GM19455 (cell line): Measurements from ENCODE around the gene GLRA1.
A peak's percentile ranks its signal among the peaks of the same experiment; 100 is the strongest.
"Not testable (repeated sequence)": the region's sequence is repeated elsewhere in the genome, so short reads cannot be mapped to it uniquely, and the experiment has no call there.

ENCODE experiments used
- ATAC-seq: cut with Tn5 transposase; IDR thresholded peaks from one replicate; pipeline ENCODE4 v1.9.1; 2021; ENCODE audit not compliant: unreplicated experiment

Gene GLRA1

DNA sequence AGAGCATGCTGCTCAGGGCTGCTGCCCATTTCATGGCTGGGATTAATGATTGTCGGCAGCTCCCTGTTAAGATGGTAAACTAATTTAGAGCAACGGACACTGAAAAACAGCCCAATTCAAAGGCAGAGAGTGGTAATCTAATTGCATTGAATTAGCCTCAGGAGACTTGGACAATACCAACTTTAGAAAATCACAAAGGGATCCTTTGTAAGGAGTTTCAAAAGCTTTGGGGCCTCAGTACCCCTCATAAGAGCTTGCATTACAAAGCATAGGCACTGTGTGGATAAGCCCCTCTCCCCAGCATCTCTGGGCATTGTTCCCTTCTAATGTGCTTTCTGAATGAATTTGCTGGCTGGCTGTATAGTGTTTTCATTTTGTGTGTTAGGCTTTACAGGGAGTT lies 6.7 kb downstream of the GLRA1 start:
- no peak for ATAC-seq

DNA sequence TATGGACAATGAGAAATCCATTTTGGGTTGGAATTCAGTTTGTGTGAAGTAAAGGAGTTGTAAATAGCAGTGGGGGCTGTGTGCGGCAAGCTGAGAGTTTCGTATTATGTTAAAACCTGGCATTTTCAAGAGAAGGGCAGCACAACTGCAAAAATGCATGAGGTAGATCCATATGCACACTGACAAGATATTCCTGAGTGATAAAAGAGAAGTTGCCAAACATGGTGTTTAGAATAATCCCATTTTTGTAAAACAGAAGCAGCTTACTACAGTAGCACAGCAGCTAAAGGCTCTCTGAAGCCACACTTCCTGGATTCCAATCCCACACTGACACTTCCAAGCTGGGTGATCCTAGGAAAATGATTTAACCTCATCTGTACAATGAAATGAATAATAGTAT lies 11.2 kb downstream of the GLRA1 start:
- ATAC-seq: no peak

DNA sequence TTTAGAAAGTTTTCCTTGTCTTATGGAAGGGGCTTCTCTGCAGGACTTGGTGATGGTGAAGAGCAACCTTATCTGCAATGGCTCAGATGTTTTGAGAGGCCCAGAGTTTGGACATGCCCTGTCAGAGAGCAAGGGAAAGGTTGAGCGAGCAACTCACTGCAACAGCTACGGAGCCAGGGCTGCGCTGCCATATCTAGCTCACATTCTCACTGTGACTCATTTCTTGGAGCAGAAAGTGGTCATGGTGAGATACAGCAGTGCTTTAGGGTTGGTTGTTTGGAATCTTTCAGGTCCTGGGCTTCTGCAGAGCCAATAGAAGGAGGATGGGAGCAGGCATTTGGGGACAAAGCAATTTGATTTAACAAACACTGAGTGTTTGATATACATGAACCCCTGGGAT lies 12.3 kb downstream of the GLRA1 start:
- no peak for ATAC-seq

DNA sequence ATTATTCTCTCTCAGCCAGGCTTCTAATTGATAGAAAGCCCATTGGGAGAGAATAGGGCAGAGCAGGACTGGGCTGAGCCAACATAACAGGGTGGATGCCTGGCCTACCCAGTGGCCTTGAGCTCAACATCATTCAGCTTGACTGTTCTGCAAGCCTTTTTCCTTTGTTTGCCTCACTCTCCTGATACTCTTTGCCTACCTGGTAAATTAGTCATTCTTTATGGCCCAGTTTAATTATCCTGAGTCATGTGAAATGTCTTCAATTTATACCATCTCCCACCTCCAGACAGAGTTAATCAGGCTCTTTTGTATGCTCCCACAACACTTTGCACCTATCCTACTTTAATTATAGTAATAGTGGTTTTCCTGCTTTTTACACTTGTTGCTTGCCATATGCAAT lies 13.6 kb downstream of the GLRA1 start:
- ATAC-seq: no peak

DNA sequence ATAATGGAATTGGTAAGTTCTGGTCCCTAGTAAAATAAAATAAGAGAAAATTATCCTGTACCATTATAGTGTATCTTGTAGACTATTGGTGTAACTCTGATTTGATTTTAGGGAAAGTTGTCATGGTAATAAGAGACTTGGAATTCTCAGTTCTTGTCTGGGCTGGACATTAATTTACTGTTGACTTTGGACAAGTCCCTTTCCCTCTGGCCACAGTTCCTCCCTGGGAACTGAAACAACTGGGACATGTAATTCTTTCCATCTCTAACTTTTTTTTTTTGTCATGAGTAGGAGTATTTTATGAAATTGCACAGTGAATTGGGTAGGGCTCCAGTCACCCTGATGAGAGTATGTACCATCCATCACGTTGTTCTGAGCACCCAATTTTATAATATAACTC lies 15.0 kb downstream of the GLRA1 start:
- ATAC-seq: no peak

DNA sequence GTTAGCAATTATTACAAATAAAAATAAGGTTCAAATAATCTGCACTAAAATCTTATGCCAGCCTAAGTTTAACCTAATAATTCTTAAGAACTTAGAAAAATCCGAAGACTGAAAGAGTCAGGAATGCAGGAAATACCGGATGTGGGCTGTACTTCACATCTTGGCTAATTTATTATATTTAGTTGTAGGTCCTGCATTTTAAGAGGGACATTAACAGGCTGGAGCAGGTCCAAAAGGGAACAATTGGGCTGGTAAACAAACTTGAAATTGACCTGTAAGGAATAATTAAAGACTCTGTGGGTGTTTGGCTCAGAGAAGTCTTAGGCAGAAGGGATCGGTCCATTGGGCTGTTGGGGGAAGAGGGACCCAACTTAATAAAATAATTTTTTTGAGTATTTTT lies 18.4 kb downstream of the GLRA1 start:
- no peak for ATAC-seq

DNA sequence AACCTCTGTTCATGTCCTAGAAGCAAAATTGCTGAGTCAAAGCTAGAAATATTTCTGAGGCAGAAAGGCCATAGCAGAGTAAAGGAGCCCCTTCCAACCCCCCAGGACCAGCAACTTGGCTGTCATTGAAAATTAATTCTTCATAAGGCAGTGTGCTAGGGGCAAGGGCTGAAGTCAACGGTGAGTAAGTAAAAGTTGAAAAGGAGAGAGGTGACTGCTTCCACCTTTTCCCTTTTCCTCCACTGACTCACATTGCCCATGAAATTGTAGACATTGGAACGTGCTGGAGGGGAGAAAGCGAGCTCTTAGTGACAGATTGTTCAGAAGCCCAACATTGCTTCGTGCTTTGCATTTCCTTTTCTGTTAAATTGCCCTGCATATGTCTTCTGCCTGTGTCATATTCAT lies 19.1 kb downstream of the GLRA1 start:
- ATAC-seq: no peak

DNA sequence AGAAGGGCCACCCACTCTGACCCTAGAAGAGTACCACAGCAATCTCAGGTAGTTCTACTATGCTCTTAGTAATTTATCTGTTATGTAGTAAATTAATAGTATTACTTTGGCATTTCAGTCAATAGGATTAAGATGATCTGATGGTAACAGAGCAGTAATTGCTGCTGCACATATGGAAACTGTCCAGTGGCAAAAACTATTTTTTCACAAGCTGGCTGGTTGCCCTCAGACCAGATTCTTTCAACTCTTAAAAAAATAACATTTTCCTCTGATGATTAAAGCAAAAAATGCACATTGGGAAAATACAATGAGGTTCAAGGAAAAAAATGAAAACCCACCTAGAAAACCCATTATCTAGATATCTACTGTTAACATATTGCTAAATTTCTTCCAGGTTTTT lies 19.7 kb downstream of the GLRA1 start:
- no peak for ATAC-seq

DNA sequence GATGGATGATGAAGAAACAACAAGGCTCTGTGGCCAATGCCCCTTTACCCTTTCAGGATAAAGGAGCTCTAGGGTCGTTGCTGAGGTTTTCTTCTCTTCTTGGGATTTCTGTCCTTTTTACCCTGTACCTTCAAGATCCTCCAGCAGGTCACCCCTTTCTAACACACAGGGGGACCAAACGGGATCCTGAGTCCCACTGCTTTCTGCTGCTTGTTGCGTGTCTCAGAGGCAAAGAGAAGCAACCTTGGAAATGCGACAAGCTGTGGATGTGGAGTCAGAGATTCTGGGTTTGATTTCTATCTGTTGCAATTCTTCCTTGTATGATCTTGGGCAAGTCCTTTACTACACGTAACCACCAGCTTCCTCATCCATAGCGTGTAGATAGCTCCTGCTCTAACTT lies 20.5 kb downstream of the GLRA1 start:
- ATAC-seq: no peak

DNA sequence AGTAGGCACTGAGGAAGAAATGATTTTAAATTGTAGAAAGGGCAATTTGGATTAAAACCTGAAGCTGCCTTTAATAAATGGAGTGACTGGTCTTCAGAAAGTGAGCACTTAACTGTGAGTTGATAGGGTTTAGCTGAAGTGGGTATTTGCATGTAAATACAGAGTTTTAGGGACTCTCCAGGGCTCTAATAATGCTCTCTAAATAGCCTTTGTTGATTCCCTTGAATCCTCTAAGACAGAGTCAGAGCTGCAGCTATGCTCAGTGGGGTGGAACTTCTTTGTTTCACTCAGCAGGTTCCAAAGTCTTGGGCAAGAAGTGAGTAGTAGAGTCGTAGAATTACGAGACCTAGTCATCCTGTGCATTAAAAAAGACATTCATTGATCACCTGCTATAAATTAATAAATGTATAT lies 21.4 kb downstream of the GLRA1 start:
- ATAC-seq: peak; percentile 92

DNA sequence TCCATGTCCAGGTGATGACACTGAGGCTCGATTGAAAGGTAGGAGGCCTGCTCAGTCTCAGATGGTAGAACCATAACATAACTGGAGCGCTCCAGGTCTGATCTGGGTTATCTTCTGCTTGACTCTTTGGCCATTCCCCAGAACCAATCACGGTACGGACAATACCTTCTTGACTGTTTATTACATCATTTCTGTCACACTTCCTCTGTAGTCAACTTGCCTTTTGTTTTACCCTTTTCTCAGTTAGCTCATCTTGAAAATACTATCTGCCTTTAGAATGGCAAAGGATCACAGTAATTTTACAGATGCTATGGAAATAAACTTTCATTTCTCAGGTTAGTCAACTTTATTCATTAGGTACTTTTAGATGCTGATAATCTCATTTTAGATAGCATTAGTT lies 22.4 kb downstream of the GLRA1 start:
- ATAC-seq: no peak

DNA sequence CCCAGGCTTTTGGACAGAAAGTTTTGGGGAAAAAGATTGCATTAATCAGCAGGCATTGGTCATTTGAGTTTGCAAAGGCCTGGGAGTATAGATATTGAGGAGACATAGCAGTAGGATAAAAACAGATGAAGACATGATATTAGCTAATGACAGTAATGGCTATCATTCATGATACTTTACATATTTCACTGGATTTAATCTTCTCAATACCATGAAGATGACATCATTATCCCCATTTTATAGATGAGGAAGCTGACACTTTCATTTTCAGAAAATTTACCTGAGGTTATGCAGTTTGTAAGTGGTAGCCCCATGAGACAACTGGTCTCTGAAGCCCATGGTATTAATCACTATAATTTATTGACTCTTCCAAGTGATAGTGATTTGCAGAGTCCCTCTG lies 23.0 kb downstream of the GLRA1 start:
- no peak for ATAC-seq

DNA sequence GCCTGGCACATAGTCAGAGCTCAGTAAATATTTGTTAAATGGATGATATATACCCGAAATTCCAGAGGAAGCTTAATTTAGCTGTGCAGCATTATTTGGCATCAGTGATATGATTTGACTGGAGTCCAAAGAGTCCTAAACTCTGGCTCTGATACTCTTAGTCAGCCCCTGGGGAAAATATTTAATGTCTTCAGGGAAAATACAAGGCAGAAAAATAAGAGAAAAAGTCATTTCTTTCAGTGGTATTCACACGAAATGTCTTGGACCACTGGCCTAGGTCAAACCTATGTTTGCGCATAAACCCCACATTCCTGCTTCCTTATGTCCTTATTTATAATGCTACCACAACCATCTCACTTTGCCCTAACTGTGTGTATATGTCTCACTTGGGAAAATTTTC lies 23.8 kb downstream of the GLRA1 start:
- ATAC-seq: no peak

DNA sequence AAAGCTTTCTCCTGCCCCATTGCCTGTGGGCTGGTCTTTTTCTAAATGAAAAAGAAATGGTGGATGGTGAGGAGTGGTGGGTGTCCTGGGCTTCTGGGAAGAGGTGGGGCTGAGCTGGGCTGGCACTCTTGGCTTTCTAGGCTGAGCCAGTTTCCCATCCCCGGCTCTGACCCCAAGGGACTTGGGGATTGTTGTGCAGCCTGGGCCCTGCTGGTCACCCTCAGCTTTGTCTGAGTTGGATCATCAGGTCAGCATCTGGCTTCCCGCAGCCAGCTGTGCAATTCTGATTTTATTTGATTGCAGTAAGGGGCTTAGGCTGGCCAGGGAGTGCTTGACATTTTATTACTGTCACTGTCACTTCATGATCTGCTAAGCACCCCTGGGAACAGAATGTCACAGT lies 25.3 kb downstream of the GLRA1 start:
- ATAC-seq: no peak

DNA sequence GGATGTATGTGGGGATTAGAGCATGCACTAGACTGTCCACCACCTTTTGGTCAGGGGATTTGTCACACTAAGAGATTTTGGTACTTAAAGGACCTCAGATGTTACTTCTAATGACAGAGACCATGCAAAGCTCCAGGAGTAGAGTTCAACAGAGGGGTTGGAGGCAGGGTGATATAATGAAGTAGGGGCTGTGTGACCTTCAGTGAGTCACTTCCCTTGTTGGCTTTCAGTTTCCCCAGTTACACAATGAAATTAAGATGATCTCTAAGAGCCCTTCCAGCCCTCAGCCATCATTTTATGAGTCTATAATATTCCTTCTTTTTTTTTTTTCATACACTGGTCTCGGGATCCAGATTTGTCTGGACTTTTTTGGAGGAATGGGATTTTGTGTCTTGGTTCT lies 26.8 kb downstream of the GLRA1 start:
- ATAC-seq: no peak

DNA sequence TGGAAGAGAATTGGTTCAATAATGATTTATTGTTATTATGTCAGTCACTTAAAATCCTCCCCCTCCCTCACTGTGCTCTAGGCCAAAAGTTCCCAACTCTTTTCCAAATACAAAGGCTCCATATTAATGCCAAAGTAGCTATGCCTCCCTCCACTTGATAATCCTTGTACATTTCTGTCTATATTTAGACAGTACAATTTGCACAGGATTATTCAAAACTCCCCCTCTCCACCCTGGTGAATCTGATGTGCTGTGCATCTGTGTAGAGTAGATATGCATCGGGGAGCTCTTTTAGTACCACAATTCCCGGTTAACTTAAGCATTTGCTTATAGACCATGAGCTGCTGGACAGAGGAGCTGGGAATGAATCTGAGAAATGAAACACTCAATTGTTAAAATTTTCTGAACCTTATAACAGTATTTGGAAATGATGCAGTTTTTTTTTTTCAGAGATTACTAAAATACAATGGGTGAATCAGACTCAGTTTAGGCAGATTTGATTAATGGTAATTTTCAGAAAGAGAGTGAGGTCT lies 27.6 kb downstream of the GLRA1 start:
- ATAC-seq: no peak

DNA sequence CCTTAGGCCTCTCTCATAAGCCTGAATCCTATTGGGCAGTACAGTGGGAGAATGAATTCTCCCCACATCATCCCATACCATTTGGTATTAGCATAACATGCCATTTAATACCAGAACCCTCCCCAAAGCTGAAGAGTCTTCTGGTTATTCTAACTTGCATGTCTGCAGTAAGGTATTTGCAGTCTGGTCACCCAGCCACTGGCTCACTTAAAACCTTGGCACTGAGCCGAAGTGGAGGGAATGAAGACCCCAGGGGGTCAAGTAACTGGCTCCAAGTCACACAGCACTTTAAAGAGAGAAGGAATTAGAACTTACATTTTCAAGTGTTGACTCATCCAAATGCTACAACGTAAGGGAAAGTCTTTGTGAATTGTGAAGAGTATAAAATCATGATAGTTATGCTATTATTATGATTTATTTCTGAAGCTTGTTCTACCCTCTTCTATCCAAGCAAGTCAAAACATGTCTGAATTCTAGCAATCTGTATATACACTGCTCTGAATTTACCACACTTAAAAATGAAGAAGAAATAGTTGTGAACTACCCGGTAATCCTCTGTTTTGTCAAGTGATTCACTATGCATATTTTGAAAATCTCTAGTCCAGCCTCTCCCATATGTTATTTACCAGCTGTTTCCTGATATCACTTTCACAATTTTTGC lies 28.5 kb downstream of the GLRA1 start:
- no peak for ATAC-seq

DNA sequence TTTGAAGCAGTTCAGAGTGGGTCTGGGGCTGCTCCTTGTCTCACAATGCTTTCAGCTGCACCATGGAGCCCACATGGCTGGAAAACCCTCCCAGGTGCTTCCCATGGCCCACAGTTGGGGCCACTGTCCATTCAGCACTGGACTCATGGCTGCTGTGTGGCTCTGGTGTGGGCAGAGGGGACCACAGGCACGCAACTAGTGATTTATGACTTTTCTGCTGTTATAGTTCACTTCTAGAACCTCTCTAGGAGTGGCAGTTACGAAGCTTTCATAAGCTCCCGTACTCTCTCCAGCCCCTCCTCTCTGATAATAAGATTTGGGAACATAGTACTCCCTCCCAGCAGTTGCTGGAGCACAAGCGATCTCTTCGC lies 29.0 kb downstream of the GLRA1 start:
- ATAC-seq: no peak

DNA sequence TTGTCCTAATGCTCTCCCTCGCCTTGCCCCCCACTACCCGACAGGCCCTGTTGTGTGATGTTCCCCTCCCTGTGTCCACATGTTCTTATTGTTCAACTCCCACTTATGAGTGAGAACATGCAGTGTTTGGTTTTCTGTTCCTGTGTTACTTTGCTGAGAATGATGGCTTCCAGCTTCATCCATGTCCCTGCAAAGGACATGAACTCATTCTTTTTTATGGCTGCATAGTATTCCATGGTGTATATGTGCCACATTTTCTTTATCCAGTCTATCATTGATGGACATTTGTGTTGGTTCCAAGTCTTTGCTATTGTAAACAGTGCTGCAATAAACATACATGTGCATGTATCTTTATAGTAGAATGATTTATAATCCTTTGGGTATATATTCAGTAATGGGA lies 31.2 kb downstream of the GLRA1 start:
- not testable (repeated sequence) for ATAC-seq

DNA sequence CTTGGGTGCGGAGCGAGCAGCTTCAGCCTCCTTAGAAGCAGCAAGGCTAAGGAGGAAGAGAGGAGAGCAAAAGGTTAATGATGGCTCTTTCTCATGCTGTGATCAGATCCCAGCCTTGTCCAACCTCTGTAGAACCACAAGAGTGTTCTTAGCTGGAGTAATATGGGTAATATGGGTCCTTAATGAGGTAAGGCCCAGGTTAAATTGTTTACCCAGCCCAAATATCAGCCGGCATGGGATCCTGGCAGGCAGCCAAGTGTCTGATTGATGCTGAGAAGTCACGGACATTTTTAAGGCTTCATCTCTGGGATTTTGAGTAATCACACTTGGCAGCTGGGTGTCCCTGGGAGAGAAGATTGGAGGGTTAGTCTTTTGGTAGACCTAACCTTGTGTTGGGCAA lies 32.3 kb downstream of the GLRA1 start:
- no peak for ATAC-seq

DNA sequence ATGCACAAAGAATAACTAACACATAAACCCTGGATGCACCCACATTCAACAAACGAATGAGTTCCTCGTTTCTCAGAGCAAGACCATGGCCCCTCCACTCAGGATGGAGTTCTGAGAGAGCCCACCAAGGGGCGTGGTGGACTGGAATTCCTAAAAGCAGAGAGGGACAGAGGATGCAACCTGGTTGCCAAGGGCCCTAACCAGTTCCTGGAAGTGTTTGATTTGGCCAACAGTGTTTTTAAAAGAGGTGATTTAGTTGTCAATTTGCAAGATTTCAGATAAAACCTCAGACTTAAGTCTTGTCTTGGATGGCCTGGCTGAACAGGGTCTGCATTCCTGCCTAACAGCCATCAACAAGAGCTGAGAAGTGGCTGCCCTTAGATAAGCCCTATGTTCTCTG lies 34.4 kb downstream of the GLRA1 start:
- ATAC-seq: no peak

DNA sequence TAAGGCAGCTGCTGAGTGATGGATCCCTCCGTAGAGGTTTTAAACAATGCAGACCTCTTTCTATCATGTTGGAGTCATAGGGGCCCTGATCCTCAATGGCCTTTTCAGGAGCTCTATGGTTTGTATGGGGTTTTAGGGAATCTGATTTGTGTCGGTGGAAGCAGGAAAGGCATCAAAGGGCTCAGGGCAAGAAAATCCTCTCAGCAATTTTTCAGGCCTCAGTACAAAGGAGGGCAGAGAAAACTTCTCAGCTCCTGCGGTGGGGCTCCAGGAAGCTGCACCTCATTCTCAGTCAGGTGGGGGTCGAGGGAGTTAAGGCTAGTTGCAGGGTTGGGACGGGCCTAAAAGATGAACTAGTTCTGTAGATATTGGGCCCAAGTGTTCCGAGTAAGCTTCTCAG lies 35.0 kb downstream of the GLRA1 start:
- no peak for ATAC-seq

DNA sequence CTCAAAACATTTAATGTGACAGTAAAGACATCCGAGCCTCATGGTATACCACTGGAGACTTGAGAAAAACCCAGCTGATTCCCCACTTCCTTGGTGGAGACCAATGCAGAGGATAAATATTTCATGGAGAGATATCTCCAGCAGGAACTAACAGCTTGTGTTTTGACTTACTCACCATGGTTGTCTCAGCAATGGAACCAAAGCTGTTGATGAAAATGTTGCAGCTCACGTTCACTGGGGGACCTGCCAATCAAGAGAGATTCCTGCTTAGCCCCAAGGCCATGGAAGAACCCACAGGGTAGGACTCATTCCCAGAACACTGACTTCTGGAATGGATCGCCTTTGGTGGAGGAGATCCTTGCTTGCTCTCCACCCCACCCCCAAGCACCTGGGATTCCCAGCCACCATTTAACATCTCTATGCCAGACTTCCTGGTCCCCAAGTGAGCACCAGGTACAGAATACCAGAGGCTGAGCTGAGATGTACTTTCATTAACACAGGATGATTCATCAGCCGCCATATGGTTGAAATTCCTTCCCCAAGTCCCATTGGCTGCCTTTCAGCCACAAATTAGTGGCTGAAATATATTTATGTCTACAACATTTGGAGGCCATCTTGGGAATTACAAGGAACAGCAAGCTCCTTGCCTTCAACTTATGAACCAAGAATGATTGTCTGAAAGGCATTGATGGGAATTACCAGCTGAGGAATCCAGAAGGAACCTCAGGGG lies 37.9 kb downstream of the GLRA1 start:
- no peak for ATAC-seq
